Esophagus squamous epithelium (tissue), 4 donors: ENCODE results near the gene SCYGR8.

Experiments
- CTCF ChIP-seq, 6 experiments: fragments of 450-650 bp in 4 of 6; fragments of 200-600 bp in 2 of 6; sonication (generic) in 2 of 6; IDR thresholded peaks; one replicate each; pipeline ENCODE4 v1.5.1; 2016 to 2019; ENCODE audit warnings: antibody characterized with exemption in 6 of 6, mild to moderate bottlenecking in 4 of 6, moderate library complexity in 4 of 6
- POLR2A ChIP-seq, 4 donors: fragments of 450-650 bp; IDR thresholded peaks; one replicate each; pipeline ENCODE4 v1.6.1; 2017; ENCODE audit warnings: antibody characterized with exemption in 4 of 4, mild to moderate bottlenecking in 4 of 4, moderate library complexity in 3 of 4

DNA sequence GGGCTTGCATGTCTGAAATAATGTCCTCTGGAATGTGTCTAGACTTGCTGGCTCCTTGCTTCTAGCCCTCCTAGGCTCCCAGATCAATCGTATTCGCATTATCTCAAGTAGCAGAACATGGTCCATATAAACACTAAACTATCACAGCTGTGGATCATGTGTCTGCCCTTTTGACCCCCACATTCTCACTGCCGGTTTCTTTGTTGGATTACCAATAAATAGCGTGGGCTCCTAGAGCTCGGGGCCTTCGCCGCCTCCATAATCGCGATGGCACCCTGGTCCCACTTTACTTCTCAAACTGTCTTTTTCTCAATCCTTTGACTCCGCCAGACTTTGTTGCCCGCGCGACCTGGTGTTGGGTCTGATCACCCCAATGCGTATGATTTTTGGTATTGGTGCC is 6.3 kb upstream of the SCYGR8 start:
- TF ChIP-seq CTCF (IDR thresholded peaks at IDR 0.05) = no peak
- no peak for TF ChIP-seq POLR2A (IDR thresholded peaks at IDR 0.05)
